ENCODE data around the gene CCNY. TPM values are rescaled to one million over a fixed set of nuclear protein-coding genes. Genes with fewer than 3 reads are reported as not detected.

CCNY gene
- total RNA-seq, 2 experiments from 2014 or later, result 42.2 to 48.8 TPM

GRCh38 chr10:35394411-35394851, 58.1 kb downstream of the CCNY start:
- Mint-ChIP-seq H3K4me3 (no peak overlapping the region), H3K27ac (no peak overlapping the region), H3K36me3 (ENCODE audit: low read depth) (peaks cover 17% of the 10 kb centered on the region), H3K4me1 (ENCODE audit: low read depth) (peaks cover 56% of the 10 kb centered on the region), H3K27me3 (no peaks in the 10 kb centered on the region), H3K9me3 (peaks cover 18% of the 10 kb centered on the region)
- DNase-seq, result no peak
- POLR2A ChIA-PET, result no interaction called here
- no peak for TF ChIP-seq CTCF (IDR thresholded peaks at IDR 0.05)
- no peak for ATAC-seq
- intact Hi-C loops (cut with micrococcal nuclease), result no loop called here
- CTCF ChIA-PET, result no interaction called here

DNA sequence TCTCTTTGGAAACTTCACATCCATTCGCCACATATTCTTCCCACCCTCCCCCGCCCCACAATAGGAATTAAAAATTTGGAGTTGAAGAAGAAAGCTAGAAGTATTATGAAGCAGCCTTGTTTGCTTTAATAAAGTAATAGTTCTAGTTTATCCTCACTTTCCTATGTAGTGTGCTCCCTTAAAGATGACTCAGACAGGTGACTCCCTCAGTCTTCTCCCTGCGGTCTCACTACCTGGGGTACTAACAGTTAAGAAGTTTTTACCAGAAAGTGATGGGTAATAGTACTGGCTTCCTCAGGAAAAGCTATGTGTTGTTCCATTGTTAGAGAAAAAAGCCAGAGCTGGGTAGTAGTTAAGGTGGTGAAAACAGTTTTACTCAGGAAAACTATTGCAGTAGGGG, 58.6 kb downstream of the CCNY start:
- ATAC-seq (no peak), DNase-seq (no peak)
- H3K4me3 Mint-ChIP-seq, result no peak overlapping the region
- ChIA-PET POLR2A (no interaction called here), CTCF (no interaction called here)
- no peak for TF ChIP-seq CTCF (IDR thresholded peaks at IDR 0.05)
- no peak overlapping the region for H3K27ac Mint-ChIP-seq
- H3K36me3 Mint-ChIP-seq (ENCODE audit: low read depth), result peaks cover 13% of the 10 kb centered on the region
- H3K9me3 Mint-ChIP-seq, result peaks cover 13% of the 10 kb centered on the region
- intact Hi-C loops (cut with micrococcal nuclease), result no loop called here
- H3K4me1 Mint-ChIP-seq (ENCODE audit: low read depth), result peaks cover 61% of the 10 kb centered on the region
- no peaks in the 10 kb centered on the region for H3K27me3 Mint-ChIP-seq

GRCh38 chr10:35396560-35397434, 60.5 kb downstream of the CCNY start:
- no peak for TF ChIP-seq CTCF (IDR thresholded peaks at IDR 0.05)
- no peaks in the 10 kb centered on the region for H3K36me3 Mint-ChIP-seq (ENCODE audit: low read depth)
- no peaks in the 10 kb centered on the region for H3K9me3 Mint-ChIP-seq
- ChIA-PET CTCF (no interaction called here), POLR2A (interaction anchor here (0.6 kb wide), 1 partner anchor 259 kb away, joined by 3 read pairs; no protein-coding TSS in a partner anchor)
- H3K27ac Mint-ChIP-seq, result no peak overlapping the region
- ATAC-seq (no peak), DNase-seq (no peak)
- no peaks in the 10 kb centered on the region for H3K27me3 Mint-ChIP-seq
- intact Hi-C loops (cut with micrococcal nuclease), result no loop called here
- H3K4me3 Mint-ChIP-seq, result no peak overlapping the region
- H3K4me1 Mint-ChIP-seq (ENCODE audit: low read depth), result peaks cover 56% of the 10 kb centered on the region

- POLR2A ChIA-PET, result no interaction called here
- ATAC-seq (no peak), DNase-seq (no peak)
- no peaks in the 10 kb centered on the region for H3K9me3 Mint-ChIP-seq
- H3K27ac Mint-ChIP-seq, result no peak overlapping the region
- TF ChIP-seq CTCF (IDR thresholded peaks at IDR 0.05), result no peak
- CTCF ChIA-PET, result no interaction called here
- no peaks in the 10 kb centered on the region for H3K27me3 Mint-ChIP-seq
- intact Hi-C loops (cut with micrococcal nuclease), result no loop called here
- H3K4me3 Mint-ChIP-seq, result no peak overlapping the region
- H3K36me3 Mint-ChIP-seq (ENCODE audit: low read depth), result no peaks in the 10 kb centered on the region
- H3K4me1 Mint-ChIP-seq (ENCODE audit: low read depth), result peaks cover 48% of the 10 kb centered on the region
Observed at GRCh38 chr10:35397953-35398352, 61.6 kb downstream of the CCNY start.

GRCh38 chr10:35398355-35398754, 62.0 kb downstream of the CCNY start:
- H3K27ac Mint-ChIP-seq, result no peak overlapping the region
- intact Hi-C loops (cut with micrococcal nuclease), result no loop called here
- DNase-seq, result no peak

More at GRCh38 chr10:35398355-35398754, 62.0 kb downstream of the CCNY start:
- TF ChIP-seq CTCF (IDR thresholded peaks at IDR 0.05), result no peak
- Mint-ChIP-seq H3K9me3 (no peaks in the 10 kb centered on the region), H3K27me3 (no peaks in the 10 kb centered on the region), H3K36me3 (ENCODE audit: low read depth) (no peaks in the 10 kb centered on the region), H3K4me3 (no peak overlapping the region), H3K4me1 (ENCODE audit: low read depth) (peaks cover 45% of the 10 kb centered on the region)
- ChIA-PET POLR2A (no interaction called here), CTCF (no interaction called here)
- ATAC-seq, result no peak

Measured in activated CD8-positive, alpha-beta T cell treated with anti-CD3 and anti-CD28 coated beads for 36 hours (primary cell).